Measurements from ENCODE around the gene ATAD3C.
"Not testable (repeated sequence)": the region's sequence is repeated elsewhere in the genome, so short reads cannot be mapped to it uniquely, and the experiment has no call there.

DNA sequence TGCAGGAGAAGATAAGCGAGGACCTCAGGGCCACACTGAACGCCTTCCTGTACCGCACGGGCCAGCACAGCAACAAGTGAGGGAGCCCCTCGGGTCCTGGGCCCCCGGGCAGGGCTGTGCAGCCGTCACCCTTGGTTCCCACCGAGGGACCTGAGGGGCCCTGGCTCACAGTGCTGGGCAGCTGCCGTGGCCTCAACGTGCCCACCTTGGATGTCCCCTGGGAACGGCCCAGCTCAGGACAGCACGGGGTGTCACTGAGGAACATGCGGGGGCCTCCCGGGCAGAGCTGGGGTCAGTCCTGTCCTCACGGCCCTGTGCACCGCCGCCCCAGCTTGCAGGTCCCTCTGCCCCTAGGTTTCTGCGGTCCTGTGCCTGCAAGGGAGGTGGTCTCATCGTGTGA, 9.7 kb downstream of the ATAD3C start:
- TF ChIP-seq, protein P1, sequence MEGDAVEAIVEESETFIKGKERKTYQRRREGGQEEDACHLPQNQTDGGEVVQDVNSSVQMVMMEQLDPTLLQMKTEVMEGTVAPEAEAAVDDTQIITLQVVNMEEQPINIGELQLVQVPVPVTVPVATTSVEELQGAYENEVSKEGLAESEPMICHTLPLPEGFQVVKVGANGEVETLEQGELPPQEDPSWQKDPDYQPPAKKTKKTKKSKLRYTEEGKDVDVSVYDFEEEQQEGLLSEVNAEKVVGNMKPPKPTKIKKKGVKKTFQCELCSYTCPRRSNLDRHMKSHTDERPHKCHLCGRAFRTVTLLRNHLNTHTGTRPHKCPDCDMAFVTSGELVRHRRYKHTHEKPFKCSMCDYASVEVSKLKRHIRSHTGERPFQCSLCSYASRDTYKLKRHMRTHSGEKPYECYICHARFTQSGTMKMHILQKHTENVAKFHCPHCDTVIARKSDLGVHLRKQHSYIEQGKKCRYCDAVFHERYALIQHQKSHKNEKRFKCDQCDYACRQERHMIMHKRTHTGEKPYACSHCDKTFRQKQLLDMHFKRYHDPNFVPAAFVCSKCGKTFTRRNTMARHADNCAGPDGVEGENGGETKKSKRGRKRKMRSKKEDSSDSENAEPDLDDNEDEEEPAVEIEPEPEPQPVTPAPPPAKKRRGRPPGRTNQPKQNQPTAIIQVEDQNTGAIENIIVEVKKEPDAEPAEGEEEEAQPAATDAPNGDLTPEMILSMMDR (IDR thresholded peaks at IDR 0.05) = not testable (repeated sequence)
- not testable (repeated sequence) for TF ChIP-seq POLR2A (IDR thresholded peaks at IDR 0.05)

Data from esophagus squamous epithelium (tissue), 4 donors.